ENCODE data around the gene IGFBP3.
A peak's percentile ranks its signal among the peaks of the same experiment; 100 is the strongest.

GRCh38 chr7:45920502-45921380 lies at the start of gene IGFBP3:
- TF ChIP-seq CTCF (IDR thresholded peaks at IDR 0.05), result no peak
- peak in 1 of 3 donors; percentile 53 for TF ChIP-seq POLR2AphosphoS5 (IDR thresholded peaks at IDR 0.05)
- TF ChIP-seq POLR2A (IDR thresholded peaks at IDR 0.05), result peak; percentile 28
